Bone marrow (tissue), 2 donors: ENCODE data around the gene STK36.

Experiments used
- DNase-seq, 2 donors: peaks; one replicate each; lab custom pipeline; 2025; lab: John Stamatoyannopoulos, UW

Gene STK36

DNA sequence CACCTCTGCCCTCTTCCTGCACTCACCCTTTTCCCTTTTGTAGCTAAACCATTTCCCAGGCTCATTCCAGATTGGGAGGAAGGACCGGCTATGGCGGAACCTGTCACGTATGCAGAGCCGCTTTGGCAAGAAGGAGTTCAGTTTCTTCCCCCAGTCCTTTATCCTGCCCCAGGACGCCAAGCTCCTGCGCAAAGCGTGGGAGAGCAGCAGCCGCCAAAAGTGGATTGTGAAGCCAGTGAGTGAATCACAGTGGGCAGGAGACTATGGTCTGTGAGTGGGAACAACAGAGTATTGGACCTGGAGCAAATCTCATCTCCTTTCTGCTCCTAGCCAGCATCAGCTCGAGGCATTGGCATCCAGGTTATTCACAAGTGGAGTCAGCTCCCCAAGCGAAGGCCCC is 75.1 kb downstream of the STK36 start:
- DNase-seq: no peak

DNA sequence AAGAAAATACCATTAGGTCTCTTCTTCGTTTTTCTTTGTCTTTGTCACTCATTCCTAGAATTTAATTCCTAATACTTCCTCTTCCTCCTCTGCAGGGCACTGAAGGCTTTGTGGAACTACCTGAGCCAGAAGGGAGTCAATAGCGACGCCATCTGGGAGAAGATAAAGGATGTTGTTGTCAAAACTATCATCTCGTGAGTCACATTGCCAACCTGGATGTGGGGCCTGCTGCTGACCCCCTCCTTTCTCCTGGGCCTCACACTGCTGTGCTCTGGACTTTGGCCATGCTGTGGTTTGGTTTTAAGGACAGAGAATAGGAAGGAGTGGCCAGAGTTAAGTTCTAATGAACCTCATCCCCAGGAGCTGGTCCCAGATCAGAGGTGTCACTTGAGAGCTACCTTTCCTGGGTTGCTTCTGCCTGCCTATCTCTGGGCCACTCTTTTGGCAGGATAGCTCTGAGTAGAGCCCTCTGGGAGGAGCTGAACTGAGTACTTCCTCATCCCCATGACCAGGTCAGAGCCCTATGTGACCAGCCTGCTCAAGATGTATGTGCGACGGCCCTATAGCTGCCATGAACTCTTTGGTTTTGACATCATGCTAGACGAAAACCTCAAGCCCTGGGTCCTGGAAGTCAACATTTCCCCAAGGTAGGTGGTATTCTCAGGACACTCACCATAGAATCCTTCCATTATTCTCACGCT is 77.0 kb downstream of the STK36 start:
- DNase-seq: no peak
